Measurements from ENCODE around the gene SLC2A11. TPM values are rescaled to one million over a fixed set of nuclear protein-coding genes. Genes with fewer than 3 reads are reported as not detected.
"Not testable (repeated sequence)": the region's sequence is repeated elsewhere in the genome, so short reads cannot be mapped to it uniquely, and the experiment has no call there.

SLC2A11 gene
- total RNA-seq, 2 donors from 2014 or later = 23.6 to 32.3 TPM

- H3K4me3 ChIP-seq = no peak overlapping the region
- ATAC-seq (no peak), DNase-seq (peak; percentile 38 to 62 (median 46))
- WGBS, 2 donors = 63 to 69% methylated on average over 3 of the region's 3 CpGs
- no peak overlapping the region for H3K27ac ChIP-seq
- H3K27me3 ChIP-seq = no peaks in the 10 kb centered on the region
- no peaks in the 10 kb centered on the region for H3K9me3 ChIP-seq
- no peaks in the 10 kb centered on the region for H3K36me3 ChIP-seq (replicated peaks in 1 of 2; ENCODE audit: insufficient read depth in 1 of 2, low read depth in 2 of 2)
- peaks cover 17% of the 10 kb centered on the region for H3K4me1 ChIP-seq
- intact Hi-C loops (cut with DNase I) = no loop called here
- peak; percentile 13 to 58 (median 41) for TF ChIP-seq CTCF (IDR thresholded peaks at IDR 0.05)
- no peak for TF ChIP-seq POLR2A (IDR thresholded peaks at IDR 0.05)
Observed at GRCh38 chr22:23862103-23862502, 4.4 kb downstream of the SLC2A11 start.

GRCh38 chr22:23864499-23865154, 7.0 kb downstream of the SLC2A11 start:
- H3K27me3 ChIP-seq; H3K4me1 ChIP-seq; DNase-seq; H3K9me3 ChIP-seq; intact Hi-C loops (cut with DNase I); H3K36me3 ChIP-seq (replicated peaks in 1 of 2; ENCODE audit: insufficient read depth in 1 of 2, low read depth in 2 of 2); H3K27ac ChIP-seq; ATAC-seq; H3K4me3 ChIP-seq: not testable (repeated sequence)
- WGBS, 2 donors = 73 to 81% methylated on average over 11 of the region's 11 CpGs

- Histone ChIP-seq H3K4me3 (no peak overlapping the region), H3K27me3 (no peaks in the 10 kb centered on the region), H3K9me3 (no peaks in the 10 kb centered on the region), H3K27ac (no peak overlapping the region), H3K4me1 (no peaks in the 10 kb centered on the region), H3K36me3 (replicated peaks in 1 of 2; ENCODE audit: insufficient read depth in 1 of 2, low read depth in 2 of 2) (peaks cover 0 to 6% of the 10 kb centered on the region in 2 donors)
- no peak for DNase-seq
- ATAC-seq = no peak
- TF ChIP-seq CTCF (IDR thresholded peaks at IDR 0.05) = no peak
- no peak for TF ChIP-seq POLR2A (IDR thresholded peaks at IDR 0.05)
- WGBS, 2 donors = 60 to 87% methylated on average over 1 to 4 of the region's 4 CpGs
- intact Hi-C loops (cut with DNase I) = no loop called here
Observed at GRCh38 chr22:23868580-23868979, 10.9 kb downstream of the SLC2A11 start.

- DNase-seq (no peak), ATAC-seq (no peak)
- 90 to 94% methylated on average over 4 of the region's 4 CpGs for WGBS, 2 donors
- Histone ChIP-seq H3K4me1 (no peaks in the 10 kb centered on the region), H3K9me3 (no peaks in the 10 kb centered on the region), H3K27ac (no peak overlapping the region), H3K27me3 (no peaks in the 10 kb centered on the region), H3K36me3 (replicated peaks in 1 of 2; ENCODE audit: insufficient read depth in 1 of 2, low read depth in 2 of 2) (peaks cover 0 to 2% of the 10 kb centered on the region in 2 donors), H3K4me3 (no peak overlapping the region)
- no peak for TF ChIP-seq CTCF (IDR thresholded peaks at IDR 0.05)
- intact Hi-C loops (cut with DNase I) = no loop called here
Observed at GRCh38 chr22:23874871-23875270, 17.2 kb downstream of the SLC2A11 start.

GRCh38 chr22:23875801-23876200, 18.1 kb downstream of the SLC2A11 start:
- WGBS, 2 donors = 83 to 92% methylated on average over 1 to 2 of the region's 2 CpGs
- Histone ChIP-seq H3K27me3 (no peaks in the 10 kb centered on the region), H3K4me1 (no peaks in the 10 kb centered on the region), H3K27ac (no peak overlapping the region), H3K36me3 (replicated peaks in 1 of 2; ENCODE audit: insufficient read depth in 1 of 2, low read depth in 2 of 2) (peaks cover 0 to 2% of the 10 kb centered on the region in 2 donors), H3K9me3 (no peaks in the 10 kb centered on the region), H3K4me3 (no peak overlapping the region)
- TF ChIP-seq CTCF (IDR thresholded peaks at IDR 0.05) (no peak), POLR2A (IDR thresholded peaks at IDR 0.05) (no peak)
- ATAC-seq (no peak), DNase-seq (no peak)
- intact Hi-C loops (cut with DNase I) = no loop called here

Measured in body of pancreas (tissue), 4 donors.